ENCODE measurements around the gene CNNM4.

GRCh38 chr2:96841701-96842495 is 81.2 kb downstream of the CNNM4 start:
- TF ChIP-seq CTCF (IDR thresholded peaks at IDR 0.05; ENCODE audit: low read depth, low read length, missing input control) (no peak), JUND (IDR thresholded peaks at IDR 0.05) (no peak)
